GM21528 (cell line): ENCODE data around the gene MX2.
"Not testable (repeated sequence)": the region's sequence is repeated elsewhere in the genome, so short reads cannot be mapped to it uniquely, and the experiment has no call there.

Experiments
- ATAC-seq: cut with Tn5 transposase; IDR thresholded peaks from one replicate; pipeline ENCODE4 v1.9.1; 2021; ENCODE audit warnings: mild to moderate bottlenecking, moderate library complexity; ENCODE audit not compliant: unreplicated experiment, low FRiP score

The MX2 gene

GRCh38 chr21:41361786-41362604 lies at the start of gene MX2:
TSS of gene MX2 (plus strand) at chr21:41362027. CDS start at chr21:41376907, 14,880 bp downstream.
- peak; percentile 64 for ATAC-seq

DNA sequence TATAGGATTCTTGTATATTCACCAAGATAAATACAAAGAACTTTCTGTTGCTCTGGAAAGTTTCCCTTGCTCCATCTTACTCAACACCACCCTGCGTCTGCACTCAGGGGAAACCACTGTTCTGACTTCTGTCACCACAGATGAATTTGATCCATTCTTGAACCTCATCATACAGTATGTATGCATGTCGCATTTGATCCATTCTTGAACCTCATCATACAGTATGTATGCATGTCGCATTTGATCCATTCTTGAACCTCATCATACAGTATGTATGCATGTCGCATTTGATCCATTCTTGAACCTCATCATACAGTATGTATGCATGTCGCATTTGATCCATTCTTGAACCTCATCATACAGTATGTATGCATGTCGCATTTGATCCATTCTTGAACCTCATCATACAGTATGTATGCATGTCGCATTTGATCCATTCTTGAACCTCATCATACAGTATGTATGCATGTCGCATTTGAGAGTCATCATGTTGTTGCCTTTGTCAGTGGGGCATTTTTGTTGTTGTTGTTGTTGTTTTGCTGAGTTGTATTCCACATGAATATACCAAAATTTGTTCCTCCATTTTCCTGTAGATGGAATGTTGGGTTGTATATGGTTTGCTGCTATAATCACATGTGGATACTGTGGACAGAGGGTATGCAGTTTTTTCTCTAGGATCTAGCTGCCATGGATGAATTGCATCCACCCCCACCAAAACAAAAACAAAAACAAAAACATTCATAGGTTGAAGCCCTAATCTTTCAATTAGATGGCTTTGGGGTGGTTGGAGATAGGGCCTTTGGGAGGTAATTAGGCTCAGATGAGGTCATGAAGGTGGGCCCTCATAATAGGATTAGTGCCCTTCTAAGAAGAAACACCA lies 48.3 kb upstream of the MX2 start:
- ATAC-seq = not testable (repeated sequence)

DNA sequence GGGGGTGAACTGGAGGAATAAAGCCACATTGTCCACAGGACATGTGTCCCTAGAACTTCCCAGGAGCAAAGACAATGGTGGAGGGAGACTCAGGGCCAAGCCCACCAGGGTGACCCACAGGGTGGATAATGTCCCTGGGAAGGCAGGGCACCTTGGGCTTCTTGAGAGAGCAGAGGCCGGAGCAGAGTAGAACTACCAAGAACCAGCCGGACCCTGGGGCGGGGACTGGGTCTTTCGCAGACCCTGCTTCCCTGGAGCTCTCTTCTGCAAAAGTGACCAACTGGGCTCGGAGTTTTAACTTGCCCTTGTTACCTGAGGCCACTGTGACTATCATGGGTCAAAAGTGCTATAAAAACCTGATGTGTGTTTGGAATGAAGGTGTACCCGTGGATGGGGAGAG lies 46.1 kb upstream of the MX2 start:
- no peak for ATAC-seq

GRCh38 chr21:41316200-41317062 lies 45.4 kb upstream of the MX2 start, which contains the start of gene FAM3B:
TSS of gene FAM3B (plus strand) at chr21:41316801. CDS start at chr21:41316880, 79 bp downstream.
- ATAC-seq = no peak

GRCh38 chr21:41317063-41317392 lies 44.8 kb upstream of the MX2 start:
- no peak for ATAC-seq

DNA sequence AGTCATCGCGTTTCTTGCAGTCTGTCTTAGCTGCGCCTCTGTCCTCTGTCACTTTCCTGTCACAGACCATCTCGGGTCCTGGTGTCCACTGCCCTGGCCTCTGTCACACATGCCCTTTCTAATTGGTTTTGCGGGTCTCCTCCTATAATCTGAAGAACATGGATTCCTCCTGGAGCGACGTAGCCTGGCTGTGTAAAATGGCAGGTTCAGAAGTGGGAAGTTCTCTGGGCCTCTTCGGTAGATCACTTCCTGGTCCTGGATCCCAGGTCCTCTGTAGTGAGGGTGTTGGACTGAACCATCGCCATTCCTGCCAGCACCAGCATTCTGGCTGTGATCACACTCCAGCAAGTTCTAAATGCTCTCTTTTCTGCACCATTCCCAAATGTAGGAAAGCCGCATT lies 44.4 kb upstream of the MX2 start:
- no peak for ATAC-seq

DNA sequence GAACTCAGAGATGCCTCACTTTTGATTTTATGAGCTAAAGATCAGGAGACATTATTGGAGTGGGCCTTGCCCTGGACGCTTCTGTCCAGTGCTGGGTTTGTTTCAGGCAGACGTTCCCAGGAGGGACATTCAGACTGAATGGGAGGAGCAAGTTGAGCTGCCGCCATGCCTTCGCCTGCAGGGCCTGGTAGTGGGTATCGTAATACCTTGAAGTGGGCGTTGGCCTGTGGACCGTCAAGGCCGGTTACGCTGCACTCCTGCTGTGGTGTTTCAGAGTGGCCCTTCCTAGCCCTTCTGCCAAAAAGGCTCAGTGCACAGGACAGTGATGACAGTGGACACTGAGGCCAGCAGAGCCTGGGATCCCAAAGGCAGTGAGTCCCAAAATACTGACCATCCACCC lies 43.6 kb upstream of the MX2 start:
- ATAC-seq = no peak

DNA sequence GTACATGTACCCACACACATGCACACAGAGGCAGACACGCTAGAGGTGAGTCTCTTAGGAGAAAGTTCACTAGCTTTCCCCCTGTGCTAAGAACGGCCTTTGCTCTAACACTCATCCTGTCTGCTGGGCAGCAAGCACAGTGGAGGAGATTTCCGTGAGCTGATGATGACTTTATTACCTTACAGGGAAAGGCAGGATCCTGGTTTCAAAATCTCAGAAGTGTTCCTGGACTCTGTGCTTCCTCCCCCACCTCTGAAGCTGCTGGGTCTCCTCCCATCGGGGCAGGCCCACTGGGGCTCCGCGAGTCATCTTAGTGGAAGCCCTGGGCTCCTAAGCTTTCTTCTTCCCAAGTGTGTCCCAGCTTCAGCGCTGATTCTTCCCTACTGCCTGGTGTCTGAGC lies 42.6 kb upstream of the MX2 start:
- no peak for ATAC-seq

- no peak for ATAC-seq
Observed at GRCh38 chr21:41321211-41321907, 40.5 kb upstream of the MX2 start.

- ATAC-seq = no peak
Observed at GRCh38 chr21:41321908-41322495, 39.8 kb upstream of the MX2 start.

DNA sequence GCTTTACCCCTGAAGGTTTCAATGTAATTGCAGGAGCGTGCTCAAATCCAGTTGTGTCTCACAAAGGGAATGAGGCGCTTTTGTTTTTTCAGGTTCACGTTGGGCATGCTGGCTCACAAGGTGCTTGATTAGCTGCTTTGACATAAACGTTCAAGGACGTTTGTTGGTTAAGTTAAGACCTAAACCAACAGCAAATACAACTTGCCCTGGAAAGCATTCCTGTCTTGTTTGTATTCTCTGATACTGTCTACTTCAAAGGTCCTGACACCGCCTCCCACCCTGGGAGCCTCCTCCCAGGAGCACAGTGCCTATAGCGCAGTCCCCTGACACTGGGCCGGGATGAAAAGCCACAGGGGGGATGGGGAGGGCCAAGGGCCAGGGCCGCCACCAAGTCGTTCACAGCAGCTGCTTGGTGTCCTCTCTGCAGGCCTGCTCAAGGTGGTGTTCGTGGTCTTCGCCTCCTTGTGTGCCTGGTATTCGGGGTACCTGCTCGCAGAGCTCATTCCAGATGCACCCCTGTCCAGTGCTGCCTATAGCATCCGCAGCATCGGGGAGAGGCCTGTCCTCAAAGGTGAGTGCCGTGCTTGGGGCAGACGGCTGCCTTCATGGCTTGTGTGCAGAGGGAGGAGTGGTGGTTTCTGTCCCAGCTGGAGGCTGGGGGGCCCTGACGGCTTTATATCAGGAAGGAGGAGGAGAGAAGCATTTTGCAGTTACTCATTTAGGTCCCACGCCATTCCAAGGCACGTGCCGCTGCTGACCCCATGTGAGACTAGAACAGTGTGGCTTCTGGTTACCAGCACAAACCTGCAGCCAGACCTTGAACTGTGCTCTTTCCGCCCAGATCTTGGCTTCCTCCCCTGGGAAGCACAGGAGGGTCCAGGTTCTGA lies 39.1 kb upstream of the MX2 start:
- no peak for ATAC-seq

DNA sequence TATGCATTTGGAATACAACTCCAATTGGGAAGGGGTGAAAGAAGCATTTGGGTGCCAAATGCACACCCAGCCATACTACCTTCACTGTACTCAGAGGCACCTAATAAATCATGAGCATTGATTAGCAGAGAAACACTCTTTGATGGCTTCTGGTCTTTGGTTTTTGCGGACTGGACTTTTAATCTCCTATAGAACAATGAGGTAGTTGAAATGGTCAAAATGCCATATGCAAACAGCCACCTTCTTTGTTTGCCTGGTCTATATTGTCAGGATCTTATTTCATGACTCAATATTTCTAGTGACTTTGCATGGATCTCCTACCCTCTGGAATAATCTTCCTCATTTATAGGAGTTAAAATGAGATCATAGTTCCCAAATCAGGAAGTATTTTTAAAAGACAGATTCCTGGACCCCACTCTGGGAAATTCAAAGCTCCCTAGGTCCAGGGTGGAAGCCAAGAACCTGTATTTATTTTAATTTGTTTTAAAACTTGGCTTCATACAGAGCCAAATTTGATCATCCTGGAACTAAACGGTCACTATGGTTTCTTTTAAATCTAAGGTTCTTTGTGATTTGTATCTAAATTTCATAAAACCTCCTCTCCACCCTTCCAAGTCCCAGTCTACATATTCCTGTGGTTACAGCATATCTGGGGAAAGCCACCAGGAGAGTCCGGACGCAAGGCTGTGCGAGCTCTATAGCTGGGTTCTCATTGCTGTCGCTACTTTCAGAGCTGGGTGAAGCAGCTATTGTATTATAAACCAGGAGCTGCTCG lies 36.5 kb upstream of the MX2 start:
- no peak for ATAC-seq

DNA sequence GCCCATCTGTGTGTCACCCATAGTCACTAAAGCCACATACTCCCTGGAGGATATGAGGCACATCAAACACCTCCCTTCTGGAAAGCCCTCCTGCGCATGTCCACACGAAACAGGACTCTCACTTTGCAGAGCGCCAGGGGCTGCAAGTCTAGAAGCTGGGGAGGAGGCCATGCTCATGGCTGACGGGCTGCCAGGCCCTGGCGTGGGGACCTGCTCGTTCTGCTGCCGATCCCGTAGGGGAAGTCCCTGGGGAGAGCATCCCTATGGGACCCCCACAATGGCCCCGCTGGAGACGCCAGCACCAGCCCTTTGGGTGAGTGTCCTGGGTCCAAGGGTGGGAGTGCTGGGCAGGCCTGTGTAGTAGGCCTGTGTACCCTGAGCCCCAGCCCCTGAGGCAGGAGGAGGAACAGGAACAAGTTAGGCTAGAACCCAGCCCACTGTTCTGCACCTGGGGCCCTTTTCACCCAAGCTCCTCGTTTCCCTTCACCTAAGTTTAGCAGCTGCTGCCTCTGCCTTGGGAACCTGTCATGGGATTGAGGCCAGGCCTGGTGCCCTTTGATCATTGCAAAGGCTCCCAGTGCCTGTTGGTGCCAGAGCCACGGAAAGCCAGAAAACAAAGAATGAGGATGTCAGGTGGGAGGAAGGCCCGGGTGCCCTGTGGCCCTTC lies 35.3 kb upstream of the MX2 start:
- no peak for ATAC-seq

DNA sequence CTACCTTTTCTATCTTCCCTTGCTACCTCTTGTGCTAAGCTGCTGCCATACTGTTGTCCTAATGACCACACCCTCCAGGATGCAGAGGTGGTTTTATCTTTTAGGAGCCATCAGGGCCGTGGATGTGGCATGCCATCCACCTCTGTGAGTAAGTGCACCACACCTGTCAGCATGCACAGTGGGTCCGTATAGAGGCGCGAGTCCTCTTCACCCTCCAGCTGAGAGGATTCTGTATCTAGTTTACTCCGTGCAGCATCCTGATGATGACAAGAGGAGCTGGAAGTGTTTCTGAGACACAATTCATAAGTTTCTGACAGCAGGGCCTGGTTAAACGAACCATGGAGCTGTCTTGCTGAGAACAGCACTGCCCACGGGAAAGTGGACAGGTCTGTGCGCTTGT lies 34.1 kb upstream of the MX2 start:
- ATAC-seq = no peak

- ATAC-seq = no peak
Observed at GRCh38 chr21:41328660-41329607, 32.9 kb upstream of the MX2 start.

GRCh38 chr21:41333752-41334151 lies 28.1 kb upstream of the MX2 start:
- no peak for ATAC-seq
